HG02970 (cell line): ENCODE data around the gene PRKAR1B.
"Not testable (repeated sequence)": the region's sequence is repeated elsewhere in the genome, so short reads cannot be mapped to it uniquely, and the experiment has no call there.

Source experiments
- ATAC-seq: cut with Tn5 transposase; IDR thresholded peaks from one replicate; pipeline ENCODE4 v1.9.1; 2021; ENCODE audit warnings: mild to moderate bottlenecking, moderate library complexity, moderate number of reproducible peaks; ENCODE audit not compliant: unreplicated experiment, low FRiP score

The PRKAR1B gene

GRCh38 chr7:566100-566499 is 161.0 kb downstream of the PRKAR1B start:
- ATAC-seq: no peak

- ATAC-seq: no peak
Observed at GRCh38 chr7:564176-564865, 162.8 kb downstream of the PRKAR1B start.

DNA sequence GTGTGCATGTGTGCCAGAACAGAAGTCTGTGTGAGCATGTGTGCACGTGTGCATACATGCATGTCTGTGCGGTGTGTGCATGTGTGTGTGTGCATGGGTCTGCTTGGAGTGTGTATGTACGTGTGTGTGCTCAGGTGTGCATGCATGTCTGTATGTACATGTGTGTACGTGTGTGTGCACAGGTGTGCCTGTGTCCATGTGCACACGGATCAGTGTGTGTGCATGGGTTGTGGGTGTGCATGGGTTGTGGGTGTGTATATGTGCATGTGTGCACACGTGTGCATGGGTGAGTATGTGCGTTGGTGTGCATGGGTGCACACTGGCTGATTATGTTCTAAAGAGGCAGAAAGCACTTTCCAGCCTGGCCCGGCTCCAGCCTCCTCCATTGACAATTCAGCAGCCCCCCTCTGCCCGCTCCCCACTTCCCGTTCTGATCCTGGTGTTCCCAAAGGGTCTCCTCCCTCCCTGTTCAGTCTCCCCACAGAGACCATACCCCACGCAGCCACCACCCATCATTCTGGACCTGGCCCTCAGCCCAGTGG is 163.4 kb downstream of the PRKAR1B start:
- ATAC-seq: no peak

DNA sequence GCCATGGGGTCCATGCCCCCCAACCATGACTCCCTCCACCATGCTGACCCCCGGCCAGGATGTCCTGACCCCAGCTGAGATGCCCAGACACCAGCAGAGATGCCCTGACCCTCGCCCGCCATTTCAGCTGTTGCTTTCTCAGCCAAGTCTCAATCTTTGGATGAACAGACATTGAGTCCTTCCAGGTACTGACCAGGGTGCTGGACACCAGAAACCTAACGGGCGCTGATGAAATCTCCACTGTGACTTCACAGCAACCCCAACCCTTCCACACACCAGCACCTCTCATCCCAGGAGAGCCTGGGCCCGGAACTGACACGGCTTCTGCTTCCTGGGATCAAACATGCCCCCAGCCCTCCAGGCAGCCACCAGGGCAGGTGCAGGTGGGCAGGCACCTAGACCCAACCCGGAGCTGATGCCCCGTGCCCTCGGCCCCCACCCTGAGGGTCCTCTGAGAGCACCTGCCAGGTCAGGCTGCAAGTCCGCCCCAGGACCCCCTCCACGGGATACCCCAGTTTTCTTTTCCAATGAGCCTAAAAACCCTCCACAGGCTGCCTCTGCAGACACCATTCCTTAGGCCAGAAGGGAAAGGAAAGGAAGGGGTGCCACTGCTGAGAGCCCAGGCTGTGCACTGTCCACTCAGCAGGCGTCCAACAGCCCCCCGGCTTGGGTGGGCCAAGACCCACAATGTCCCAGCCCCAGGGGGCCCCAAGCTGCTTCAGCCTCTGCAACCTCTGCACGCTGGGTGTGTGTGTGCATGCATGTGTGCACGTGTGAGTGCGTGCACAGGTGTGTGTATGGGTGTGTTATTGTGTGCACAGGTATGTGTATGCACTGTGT is 164.1 kb downstream of the PRKAR1B start:
- no peak for ATAC-seq

GRCh38 chr7:562374-562675 is 164.8 kb downstream of the PRKAR1B start:
- ATAC-seq: no peak

GRCh38 chr7:561631-562373 is 165.3 kb downstream of the PRKAR1B start:
- ATAC-seq: no peak

DNA sequence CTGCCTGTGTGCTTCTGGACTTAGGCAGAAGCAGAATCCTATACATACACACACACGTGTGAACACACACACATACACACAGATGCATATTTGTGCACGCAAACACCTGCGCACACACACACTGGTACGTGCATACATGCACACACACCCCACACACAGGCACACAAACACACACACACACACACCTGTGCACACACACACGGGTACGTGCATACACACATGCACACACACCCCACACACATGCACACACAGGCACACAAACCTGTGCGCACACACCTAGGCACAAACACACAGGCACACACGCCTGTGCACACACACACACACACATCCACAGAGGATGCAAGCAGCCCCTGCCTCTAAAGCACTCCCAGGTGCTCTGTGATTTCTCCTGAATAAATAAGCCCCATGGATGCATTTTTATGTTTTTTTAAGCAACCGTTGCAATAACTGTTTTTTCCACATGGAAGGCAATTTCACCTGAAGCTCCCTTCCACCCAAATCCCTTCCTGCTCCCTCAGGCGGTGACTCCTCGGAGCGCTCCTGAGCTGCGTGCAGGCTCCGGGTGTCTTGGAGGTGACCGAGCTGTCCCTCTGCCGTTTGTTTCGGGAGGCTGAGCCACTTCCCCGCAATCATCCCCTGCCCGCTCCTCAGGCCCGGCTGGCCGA is 166.0 kb downstream of the PRKAR1B start:
- no peak for ATAC-seq

GRCh38 chr7:559396-559705 is 167.7 kb downstream of the PRKAR1B start:
- no peak for ATAC-seq

DNA sequence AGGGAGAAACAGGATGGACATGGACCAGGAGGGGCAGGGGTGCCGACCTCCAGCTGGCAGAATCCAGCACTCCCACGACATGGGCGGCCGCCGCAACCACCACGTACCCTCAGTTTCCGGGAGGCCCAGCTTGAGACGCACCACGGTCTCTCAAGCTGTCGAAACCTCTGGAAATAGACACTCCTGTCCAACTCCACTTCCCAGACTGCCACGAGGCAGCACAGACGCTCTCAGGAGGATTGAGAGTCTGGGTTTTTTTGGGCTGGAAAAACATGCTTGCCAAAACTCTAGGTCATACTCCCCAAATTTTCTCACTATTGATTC is 169.6 kb downstream of the PRKAR1B start:
- no peak for ATAC-seq

- ATAC-seq: no peak
Observed at GRCh38 chr7:556837-557557, 170.1 kb downstream of the PRKAR1B start.

- ATAC-seq: no peak
Observed at GRCh38 chr7:556291-556826, 170.7 kb downstream of the PRKAR1B start.

DNA sequence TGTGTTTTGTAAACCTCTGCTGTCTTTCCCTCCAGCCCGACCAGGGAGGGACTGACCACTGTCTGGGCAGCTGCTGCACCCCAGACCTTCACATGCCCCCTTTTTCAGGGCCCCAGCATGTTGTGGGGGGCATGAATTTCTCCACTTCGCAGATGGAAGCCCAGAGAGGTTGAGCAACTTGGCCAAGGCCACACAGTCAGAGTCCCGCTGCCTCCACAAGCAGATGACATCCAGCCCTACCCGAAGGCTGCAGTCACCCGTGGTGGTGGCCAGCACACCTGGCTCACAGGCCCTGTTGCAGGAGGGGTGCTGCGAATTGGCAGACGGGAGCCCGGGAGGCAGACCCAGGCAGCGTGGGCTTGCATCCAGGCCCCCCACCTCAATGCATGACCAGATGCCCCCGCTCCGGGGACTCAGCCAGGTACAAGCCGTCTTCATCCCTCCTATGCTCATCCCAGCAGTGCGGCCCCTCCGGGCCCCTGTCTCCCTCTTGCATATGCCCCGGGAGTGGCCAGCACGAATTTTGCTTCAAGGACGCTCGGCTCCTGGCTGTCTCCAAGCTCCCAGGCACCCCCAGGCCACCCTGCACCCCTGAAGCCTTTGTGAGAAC is 171.4 kb downstream of the PRKAR1B start:
- no peak for ATAC-seq

- ATAC-seq: no peak
Observed at GRCh38 chr7:553636-554111, 173.4 kb downstream of the PRKAR1B start.

GRCh38 chr7:552868-553635 is 174.0 kb downstream of the PRKAR1B start:
- ATAC-seq: no peak

- ATAC-seq: not testable (repeated sequence)
Observed at GRCh38 chr7:552151-552867, 174.8 kb downstream of the PRKAR1B start.

- ATAC-seq: not testable (repeated sequence)
Observed at GRCh38 chr7:551615-551970, 175.5 kb downstream of the PRKAR1B start.

DNA sequence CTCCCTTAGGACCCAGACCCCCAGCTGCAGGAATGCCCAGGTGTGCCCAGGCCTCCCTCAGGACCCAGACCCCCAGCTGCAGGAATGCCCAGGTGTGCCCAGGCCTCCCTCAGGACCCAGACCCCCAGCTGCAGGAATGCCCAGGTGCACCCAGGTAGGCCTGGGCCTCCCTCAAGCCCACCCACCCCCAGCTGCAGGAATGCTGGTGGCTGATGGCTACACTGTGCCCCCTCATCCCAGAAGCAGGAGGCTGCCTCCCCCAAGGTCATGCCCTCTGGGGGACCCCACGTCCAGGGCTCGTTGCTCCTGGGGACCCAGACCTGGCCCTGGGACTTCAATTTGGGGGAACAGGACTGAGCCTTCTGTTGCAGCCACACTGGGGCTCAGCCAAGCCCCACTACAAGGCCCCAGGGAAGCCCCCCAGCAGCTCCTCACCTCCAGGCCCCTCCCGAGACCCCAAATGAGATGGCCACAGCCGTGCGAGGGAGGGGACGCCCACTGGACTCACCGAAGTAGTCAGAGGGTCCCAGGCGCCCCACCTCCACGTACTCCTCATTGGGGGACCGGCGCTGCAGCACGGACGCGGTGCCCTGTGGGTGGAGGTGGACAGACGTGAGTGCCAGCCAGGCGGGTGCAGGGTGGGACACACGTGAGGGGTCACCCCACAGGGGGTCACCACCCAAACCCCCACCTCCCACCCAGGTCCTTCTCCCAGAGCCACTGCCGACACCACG is 176.0 kb downstream of the PRKAR1B start:
- ATAC-seq: no peak
